ENCODE data around the gene JPH4.
"Not testable (repeated sequence)": the region's sequence is repeated elsewhere in the genome, so short reads cannot be mapped to it uniquely, and the experiment has no call there.

Gene JPH4

GRCh38 chr14:23609001-23609400, 30.4 kb upstream of the JPH4 start:
- no peak for DNase-seq (ENCODE audit: low read depth in 3 of 3)

GRCh38 chr14:23608454-23608853, 29.9 kb upstream of the JPH4 start:
- no peak for DNase-seq (ENCODE audit: low read depth in 3 of 3)

GRCh38 chr14:23605931-23606585, 27.5 kb upstream of the JPH4 start:
- peak in 2 of 3 donors; percentile 12 to 33 for DNase-seq (ENCODE audit: low read depth in 3 of 3)

- DNase-seq (ENCODE audit: low read depth in 3 of 3): no peak
Measured at GRCh38 chr14:23604675-23605170, 26.1 kb upstream of the JPH4 start.

- no peak for DNase-seq (ENCODE audit: low read depth in 3 of 3)
Measured at GRCh38 chr14:23604148-23604547, 25.6 kb upstream of the JPH4 start.

- no peak for DNase-seq (ENCODE audit: low read depth in 3 of 3)
Measured at GRCh38 chr14:23603103-23603502, 24.5 kb upstream of the JPH4 start.

GRCh38 chr14:23602181-23603095, 23.8 kb upstream of the JPH4 start:
- DNase-seq (ENCODE audit: low read depth in 3 of 3): no peak

GRCh38 chr14:23601845-23602180, 23.2 kb upstream of the JPH4 start:
- no peak for DNase-seq (ENCODE audit: low read depth in 3 of 3)

- DNase-seq (ENCODE audit: low read depth in 3 of 3): no peak
Measured at GRCh38 chr14:23601424-23601823, 22.8 kb upstream of the JPH4 start.

GRCh38 chr14:23600806-23601205, 22.2 kb upstream of the JPH4 start:
- no peak for DNase-seq (ENCODE audit: low read depth in 3 of 3)

- DNase-seq (ENCODE audit: low read depth in 3 of 3): no peak
Measured at GRCh38 chr14:23600322-23600707, 21.7 kb upstream of the JPH4 start.

- DNase-seq (ENCODE audit: low read depth in 3 of 3): not testable (repeated sequence)
Measured at GRCh38 chr14:23594191-23594590, 15.6 kb upstream of the JPH4 start.

- DNase-seq (ENCODE audit: low read depth in 3 of 3): no peak
Measured at GRCh38 chr14:23590198-23590597, 11.6 kb upstream of the JPH4 start.

- DNase-seq (ENCODE audit: low read depth in 3 of 3): no peak
Measured at GRCh38 chr14:23589606-23590005, 11.0 kb upstream of the JPH4 start.

- DNase-seq (ENCODE audit: low read depth in 3 of 3): peak; percentile 69 to 73 (median 72)
Measured at GRCh38 chr14:23588884-23589598, 10.5 kb upstream of the JPH4 start.

GRCh38 chr14:23584527-23585203, 6.1 kb upstream of the JPH4 start:
- DNase-seq (ENCODE audit: low read depth in 3 of 3): not testable (repeated sequence)

GRCh38 chr14:23583761-23584526, 5.4 kb upstream of the JPH4 start:
- DNase-seq (ENCODE audit: low read depth in 3 of 3): not testable (repeated sequence)

GRCh38 chr14:23582906-23583760, 4.5 kb upstream of the JPH4 start:
- no peak for DNase-seq (ENCODE audit: low read depth in 3 of 3)

- DNase-seq (ENCODE audit: low read depth in 3 of 3): no peak
Measured at GRCh38 chr14:23580948-23581281, 2.3 kb upstream of the JPH4 start.
